IMR-90 (cell line): ENCODE measurements around the gene SEMA3C. TPM values are rescaled to one million over a fixed set of nuclear protein-coding genes. Genes with fewer than 3 reads are reported as not detected.
A peak's percentile ranks its signal among the peaks of the same experiment; 100 is the strongest.

ENCODE experiments used
- ATAC-seq: fragments of 200-7000 bp; cut with Tn5 transposase; 2 replicates; pipeline ENCODE4 v1.9.1; 2020; ENCODE audit warnings: low read depth, mild to moderate bottlenecking, moderate library complexity
- BruUV-seq: library from RNA; stranded (reverse); fragments of 400-500 nt; replicated peaks from 2 replicates; lab custom pipeline; 2021; lab: Mats Ljungman, UMichigan
- CTCF ChIA-PET: fragments of 300-600 bp; formaldehyde crosslinking; extraction: SDS; loops from one replicate; lab custom pipeline; 2021; ENCODE audit warnings: antibody characterized with exemption; lab: Yijun Ruan, JAX
- POLR2A ChIA-PET: fragments of 300-600 bp; sonication (Branson Sonifier 250); formaldehyde crosslinking; loops from one replicate; lab custom pipeline; 2022; ENCODE audit warnings: antibody characterized with exemption; ENCODE audit not compliant: unreplicated experiment; lab: Charles Lee
- DNase-seq: peaks from one replicate; pipeline ENCODE4 v3.0.0; 2013
- H2AFZ ChIP-seq: replicated peaks from 2 replicates; pipeline ENCODE3; 2013; ENCODE audit warnings: low read length, mild to moderate bottlenecking; ENCODE audit not compliant: poor library complexity
- H2AK5ac ChIP-seq: 2 replicates; pipeline ENCODE4 v1.6.1; 2013; ENCODE audit warnings: low read depth, low read length, inconsistent platforms
- H2AK9ac ChIP-seq: replicated peaks from 2 replicates; pipeline ENCODE3; 2013; ENCODE audit warnings: mild to moderate bottlenecking, low read depth, low read length, moderate library complexity; ENCODE audit not compliant: poor library complexity
- H2BK120ac ChIP-seq: 2 replicates; pipeline ENCODE4 v1.6.1; 2013; ENCODE audit warnings: low read depth, low read length, inconsistent platforms
- H2BK15ac ChIP-seq: 3 replicates; pipeline ENCODE4 v1.6.1; 2013; ENCODE audit warnings: low read depth, low read length, inconsistent platforms
- H2BK20ac ChIP-seq: 2 replicates; pipeline ENCODE4 v1.6.1; 2013; ENCODE audit warnings: low read depth, mild to moderate bottlenecking, inconsistent platforms, low read length, moderate library complexity
- H2BK5ac ChIP-seq: 2 replicates; pipeline ENCODE4 v1.6.1; 2013; ENCODE audit warnings: mild to moderate bottlenecking, low read depth, low read length, inconsistent platforms; ENCODE audit not compliant: poor library complexity, severe bottlenecking
- H3K14ac ChIP-seq: replicated peaks from 2 replicates; pipeline ENCODE4 v1.6.1; 2013; ENCODE audit warnings: low read depth, low read length, inconsistent platforms
- H3K18ac ChIP-seq: 2 replicates; pipeline ENCODE4 v1.6.1; 2013; ENCODE audit warnings: low read depth, low read length, control low read depth
- H3K23ac ChIP-seq: 2 replicates; pipeline ENCODE4 v1.6.1; 2013; ENCODE audit warnings: low read depth, low read length, inconsistent platforms
- H3K27ac ChIP-seq: 2 replicates; pipeline ENCODE4 v1.5.1; 2013; ENCODE audit warnings: mild to moderate bottlenecking, control low read depth, low read length; ENCODE audit not compliant: insufficient read depth
- H3K27me3 ChIP-seq: 2 replicates; pipeline ENCODE4 v1.6.1; 2013; ENCODE audit warnings: low read length; ENCODE audit not compliant: control insufficient read depth, insufficient read depth
- H3K36me3 ChIP-seq: 2 replicates; pipeline ENCODE4 v1.6.1; 2013; ENCODE audit warnings: low read length, mixed read lengths; ENCODE audit not compliant: control insufficient read depth, insufficient read depth
- H3K4ac ChIP-seq: 2 replicates; pipeline ENCODE4 v1.6.1; 2013; ENCODE audit warnings: low read depth, low read length, inconsistent platforms
- H3K4me1 ChIP-seq: 2 replicates; pipeline ENCODE4 v1.6.1; 2013; ENCODE audit warnings: low read length, mixed read lengths; ENCODE audit not compliant: control insufficient read depth, insufficient read depth
- H3K4me2 ChIP-seq: 2 replicates; pipeline ENCODE4 v1.6.1; 2013; ENCODE audit warnings: low read depth, mild to moderate bottlenecking, control low read depth, low read length, moderate library complexity
- H3K4me3 ChIP-seq: 2 replicates; pipeline ENCODE4 v1.5.1; 2013; ENCODE audit warnings: low read depth, mild to moderate bottlenecking, control low read depth, low read length, moderate library complexity; ENCODE audit not compliant: insufficient read depth
- H3K56ac ChIP-seq: 2 replicates; pipeline ENCODE4 v1.6.1; 2013; ENCODE audit warnings: low read length, inconsistent platforms; ENCODE audit not compliant: insufficient read depth; ENCODE audit errors: extremely low read depth
- H3K79me1 ChIP-seq, 2 experiments: 2 replicates each; pipeline ENCODE4 v1.6.1; 2013; ENCODE audit warnings: low read length in 2 of 2, inconsistent platforms in 1 of 2, low read depth in 1 of 2
- H3K9ac ChIP-seq: 2 replicates; pipeline ENCODE4 v1.6.1; 2013; ENCODE audit warnings: low read depth, low read length, control low read depth
- H3K9me1 ChIP-seq: 2 replicates; pipeline ENCODE4 v1.6.1; 2013; ENCODE audit warnings: low read length, inconsistent platforms; ENCODE audit not compliant: insufficient read depth
- H3K9me3 ChIP-seq: 2 replicates; pipeline ENCODE4 v1.6.1; 2013; ENCODE audit warnings: low read length; ENCODE audit not compliant: control insufficient read depth, insufficient read depth
- H4K20me1 ChIP-seq: 2 replicates; pipeline ENCODE4 v1.6.1; 2013; ENCODE audit warnings: low read length, inconsistent platforms; ENCODE audit not compliant: insufficient read depth
- H4K5ac ChIP-seq: 2 replicates; pipeline ENCODE4 v1.6.1; 2013; ENCODE audit warnings: mild to moderate bottlenecking, low read depth, low read length, control low read depth
- H4K8ac ChIP-seq, 2 experiments: 2 replicates each; pipeline ENCODE4 v1.6.1; 2013; ENCODE audit warnings: low read depth in 2 of 2, low read length in 2 of 2, control low read depth in 1 of 2, inconsistent platforms in 1 of 2
- H4K91ac ChIP-seq: 2 replicates; pipeline ENCODE4 v1.6.1; 2013; ENCODE audit warnings: low read depth, low read length, inconsistent platforms; ENCODE audit not compliant: insufficient read depth
- BHLHE40 ChIP-seq: fragments of 150-350 bp; IDR thresholded peaks from 2 replicates; pipeline ENCODE4 v1.6.1; 2016; ENCODE audit warnings: mild to moderate bottlenecking, low read depth, low read length
- CEBPB ChIP-seq: IDR thresholded peaks from 2 replicates; pipeline ENCODE4 v1.6.1; 2012; ENCODE audit warnings: low read depth, low read length, improper control_type of control experiment
- CHD1 ChIP-seq: IDR thresholded peaks from 2 replicates; pipeline ENCODE4 v1.6.1; 2012; ENCODE audit warnings: low read depth, low read length, improper control_type of control experiment
- FOS ChIP-seq: fragments of 150-350 bp; IDR thresholded peaks from 2 replicates; pipeline ENCODE4 v1.6.1; 2016; ENCODE audit warnings: low read depth, low read length
- MAFK ChIP-seq: IDR thresholded peaks from 2 replicates; pipeline ENCODE4 v1.6.1; 2012; ENCODE audit warnings: low read depth, low read length, improper control_type of control experiment
- MAZ ChIP-seq: IDR thresholded peaks from 2 replicates; pipeline ENCODE4 v1.6.1; 2012; ENCODE audit warnings: low read depth, mild to moderate bottlenecking, low read length, improper control_type of control experiment, moderate library complexity, borderline replicate concordance
- RAD21 ChIP-seq: IDR thresholded peaks from 2 replicates; pipeline ENCODE4 v1.6.1; 2012; ENCODE audit warnings: low read length, improper control_type of control experiment
- RCOR1 ChIP-seq: IDR thresholded peaks from 2 replicates; pipeline ENCODE4 v1.6.1; 2012; ENCODE audit warnings: mild to moderate bottlenecking, low read length, improper control_type of control experiment; ENCODE audit not compliant: insufficient replicate concordance
- RFX5 ChIP-seq: IDR thresholded peaks from 2 replicates; pipeline ENCODE4 v1.8.0; 2012; ENCODE audit warnings: low read depth, mild to moderate bottlenecking, low read length, moderate library complexity
- SMC3 ChIP-seq: fragments of 150-350 bp; IDR thresholded peaks from 2 replicates; pipeline ENCODE4 v1.6.1; 2016; ENCODE audit warnings: low read depth, mild to moderate bottlenecking, antibody characterized with exemption, low read length, moderate library complexity
- WGBS, 2 experiments: methylation state at CpG; one replicate each; pipeline versions ENCODE4 v1.1.5 to v1.1.7; 2013; ENCODE audit warnings: missing lambda C conversion rate in 2 of 2; ENCODE audit not compliant: insufficient read length in 1 of 2; ENCODE audit errors: extremely low coverage in 2 of 2; 5-methylcytosine and 5-hydroxymethylcytosine counted together
- dilution Hi-C: fragments of 300-500 bp; cut with HindIII; formaldehyde crosslinking; loops from one replicate; pipeline ENCODE4 v1.14.3; 2018; ENCODE audit warnings: low sequenced_read_pairs; ENCODE audit not compliant: unreplicated experiment
- in situ Hi-C: fragments of 300-500 bp; cut with MboI; formaldehyde crosslinking; loops from 3 replicates; pipeline ENCODE4 v1.14.3; 2019; ENCODE audit warnings: low sequenced_read_pairs, inconsistent platforms, mixed read lengths
- intact Hi-C: fragments of 100-400 bp; cut with micrococcal nuclease; formaldehyde crosslinking; loops from 2 replicates; pipeline ENCODE4 v1.10.0; 2022
- polyA plus RNA-seq, 3 experiments: library from polyadenylated mRNA; depleted of rRNA; stranded (reverse); fragments of >200 nt; gene quantifications; 2 replicates each; pipeline ENCODE4 v1.2.3, GENCODE V29; 2012; ENCODE audit warnings: low replicate concordance in 1 of 3
- total RNA-seq: library from RNA; depleted of rRNA; stranded (reverse); fragments of >200 nt; gene quantifications from 2 replicates; pipeline ENCODE4 v1.2.3, GENCODE V29; 2012
- TF ChIP-seq, protein P1 (sequence below): fragments of 150-350 bp; IDR thresholded peaks from 2 replicates; pipeline ENCODE4 v1.6.1; 2016; ENCODE audit warnings: low read depth, mild to moderate bottlenecking, low read length, moderate library complexity, borderline replicate concordance
- TF ChIP-seq, protein P2 (sequence below): conservative IDR thresholded peaks from 2 replicates; pipeline ENCODE4 v1.5.1; 2012; ENCODE audit warnings: mild to moderate bottlenecking, low read depth, low read length, improper control_type of control experiment
- TF ChIP-seq, protein P3 (sequence below): fragments of 150-350 bp; IDR thresholded peaks from 2 replicates; pipeline ENCODE4 v1.6.1; 2017; ENCODE audit warnings: mild to moderate bottlenecking, antibody characterized with exemption, low read length, low read depth

The SEMA3C gene
- total and polyA plus RNA-seq, 2 of the 4 experiments (the other 2 are of a cell fraction): 21.2 to 97.1 TPM

GRCh38 chr7:80720146-80720545 lies 198.7 kb downstream of the SEMA3C start:
- peak overlapping the region; percentile 75; the same call in 1 of the 2 replicates for H3K18ac ChIP-seq
- no peaks in the 10 kb centered on the region for H3K27me3 ChIP-seq
- H3K4me1 ChIP-seq: peaks cover 11% of the 10 kb centered on the region
- BruUV-seq: no TSS peak
- H3K27ac ChIP-seq: no peak overlapping the region; the same call in 1 of the 2 replicates
- no peaks in the 10 kb centered on the region for H3K9me3 ChIP-seq
- no peaks in the 10 kb centered on the region for H3K36me3 ChIP-seq
- H2BK120ac ChIP-seq: peak overlapping the region; percentile 87
- in situ Hi-C loops: no loop called here
- TF ChIP-seq RCOR1 (no peak), RFX5 (no peak), CEBPB (no peak), MAZ (no peak), BHLHE40 (no peak), MAFK (no peak), RAD21 (no peak), SMC3 (no peak), CHD1 (no peak), FOS (no peak)
- TF ChIP-seq, protein P1, sequence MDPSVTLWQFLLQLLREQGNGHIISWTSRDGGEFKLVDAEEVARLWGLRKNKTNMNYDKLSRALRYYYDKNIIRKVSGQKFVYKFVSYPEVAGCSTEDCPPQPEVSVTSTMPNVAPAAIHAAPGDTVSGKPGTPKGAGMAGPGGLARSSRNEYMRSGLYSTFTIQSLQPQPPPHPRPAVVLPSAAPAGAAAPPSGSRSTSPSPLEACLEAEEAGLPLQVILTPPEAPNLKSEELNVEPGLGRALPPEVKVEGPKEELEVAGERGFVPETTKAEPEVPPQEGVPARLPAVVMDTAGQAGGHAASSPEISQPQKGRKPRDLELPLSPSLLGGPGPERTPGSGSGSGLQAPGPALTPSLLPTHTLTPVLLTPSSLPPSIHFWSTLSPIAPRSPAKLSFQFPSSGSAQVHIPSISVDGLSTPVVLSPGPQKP: no peak
- TF ChIP-seq, protein P2, sequence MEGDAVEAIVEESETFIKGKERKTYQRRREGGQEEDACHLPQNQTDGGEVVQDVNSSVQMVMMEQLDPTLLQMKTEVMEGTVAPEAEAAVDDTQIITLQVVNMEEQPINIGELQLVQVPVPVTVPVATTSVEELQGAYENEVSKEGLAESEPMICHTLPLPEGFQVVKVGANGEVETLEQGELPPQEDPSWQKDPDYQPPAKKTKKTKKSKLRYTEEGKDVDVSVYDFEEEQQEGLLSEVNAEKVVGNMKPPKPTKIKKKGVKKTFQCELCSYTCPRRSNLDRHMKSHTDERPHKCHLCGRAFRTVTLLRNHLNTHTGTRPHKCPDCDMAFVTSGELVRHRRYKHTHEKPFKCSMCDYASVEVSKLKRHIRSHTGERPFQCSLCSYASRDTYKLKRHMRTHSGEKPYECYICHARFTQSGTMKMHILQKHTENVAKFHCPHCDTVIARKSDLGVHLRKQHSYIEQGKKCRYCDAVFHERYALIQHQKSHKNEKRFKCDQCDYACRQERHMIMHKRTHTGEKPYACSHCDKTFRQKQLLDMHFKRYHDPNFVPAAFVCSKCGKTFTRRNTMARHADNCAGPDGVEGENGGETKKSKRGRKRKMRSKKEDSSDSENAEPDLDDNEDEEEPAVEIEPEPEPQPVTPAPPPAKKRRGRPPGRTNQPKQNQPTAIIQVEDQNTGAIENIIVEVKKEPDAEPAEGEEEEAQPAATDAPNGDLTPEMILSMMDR: no peak
- TF ChIP-seq, protein P3, sequence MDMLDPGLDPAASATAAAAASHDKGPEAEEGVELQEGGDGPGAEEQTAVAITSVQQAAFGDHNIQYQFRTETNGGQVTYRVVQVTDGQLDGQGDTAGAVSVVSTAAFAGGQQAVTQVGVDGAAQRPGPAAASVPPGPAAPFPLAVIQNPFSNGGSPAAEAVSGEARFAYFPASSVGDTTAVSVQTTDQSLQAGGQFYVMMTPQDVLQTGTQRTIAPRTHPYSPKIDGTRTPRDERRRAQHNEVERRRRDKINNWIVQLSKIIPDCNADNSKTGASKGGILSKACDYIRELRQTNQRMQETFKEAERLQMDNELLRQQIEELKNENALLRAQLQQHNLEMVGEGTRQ: no peak
- POLR2A ChIA-PET: interaction anchor here (1.1 kb wide), 1 partner anchor 9 kb away, joined by 3 read pairs; no protein-coding TSS in a partner anchor
- CTCF ChIA-PET: no interaction called here
- WGBS, 2 experiments: no CpG with 5 or more reads among the region's 3 CpGs
- peak overlapping the region; percentile 84 for H2BK15ac ChIP-seq
- ATAC-seq (no peak), DNase-seq (no peak)
- intact Hi-C loops: loop anchor here (5.0 kb wide), 1 partner anchor 197 kb away; the partner anchor contains the start of gene SEMA3C
- no peak overlapping the region for H3K56ac ChIP-seq
- H2AK9ac ChIP-seq: no peak overlapping the region
- dilution Hi-C loops: no loop called here
- H3K4me3 ChIP-seq: no peak overlapping the region
- H2BK5ac ChIP-seq: peak overlapping the region; percentile 74
- no peak overlapping the region for H3K4me2 ChIP-seq
- H2AFZ ChIP-seq: no peak overlapping the region
- H4K91ac ChIP-seq: peak overlapping the region; percentile 59
- H2BK20ac ChIP-seq: peak overlapping the region; percentile 83
- peak overlapping the region; percentile 67 for H3K4ac ChIP-seq
- H2AK5ac ChIP-seq: peak overlapping the region; percentile 77; the same call in 1 of the 2 replicates
- 0 out of 2 replicates have a peak overlapping the region, but pooled peaks have one; percentile 53 for H3K14ac ChIP-seq
- H4K20me1 ChIP-seq: no peaks in the 10 kb centered on the region
- no peak overlapping the region for H3K23ac ChIP-seq
- H3K9ac ChIP-seq: no peak overlapping the region
- no peaks in the 10 kb centered on the region for H3K79me1 ChIP-seq
- peaks cover 3% of the 10 kb centered on the region; the same call in 1 of the 2 replicates for H3K9me1 ChIP-seq
- peak overlapping the region; percentile 50 to 51; a peak in 3 of 4 replicates for H4K8ac ChIP-seq
- no peak overlapping the region for H4K5ac ChIP-seq
